GM13977 (cell line): ENCODE data around the gene LILRA6.
"Not testable (repeated sequence)": the region's sequence is repeated elsewhere in the genome, so short reads cannot be mapped to it uniquely, and the experiment has no call there.

Source experiments
- DNase-seq: peaks from one replicate; pipeline ENCODE4 v3.0.0; 2012; ENCODE audit warnings: low spot score
- in situ Hi-C: fragments of 300-500 bp; cut with MboI; formaldehyde crosslinking; loops from one replicate; pipeline ENCODE4 v1.12.0; 2022; ENCODE audit warnings: low sequenced_read_pairs, low pct_unique_long_range_greater_than_20kb, mixed read lengths, inconsistent platforms; ENCODE audit not compliant: unreplicated experiment
- TF ChIP-seq, protein P1 (sequence below): IDR thresholded peaks from 2 replicates; pipeline ENCODE4 v1.5.1; 2012; ENCODE audit warnings: mild to moderate bottlenecking, control low read depth; ENCODE audit not compliant: insufficient read depth; ENCODE audit errors: extremely low read depth, missing control alignments

The LILRA6 gene

GRCh38 chr19:54242646-54243045 lies at the start of gene LILRA6:
Gene LILRA6, minus strand, starts transcription at chr19:54242790.
- in situ Hi-C loops, DNase-seq: not testable (repeated sequence)

DNA sequence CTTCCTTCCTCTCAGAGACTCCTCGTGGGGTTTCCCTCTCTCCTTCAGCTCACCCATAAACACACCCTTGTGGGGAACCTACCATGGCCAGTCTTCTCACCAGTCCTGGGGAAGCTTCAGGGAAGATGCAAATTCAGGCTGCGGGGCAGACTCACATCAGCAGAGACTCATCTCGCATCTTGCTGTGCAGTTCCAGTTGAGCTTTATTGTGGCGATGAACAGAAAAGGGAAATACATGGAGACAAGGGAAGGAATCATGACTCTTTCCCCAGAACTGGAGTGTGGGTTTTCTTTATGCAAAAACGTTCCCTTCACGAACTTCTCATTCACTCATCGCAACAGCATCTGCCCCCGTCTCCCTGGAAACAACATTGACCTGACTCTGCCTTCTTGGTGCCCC lies 46.6 kb upstream of the LILRA6 start:
- in situ Hi-C loops, DNase-seq: not testable (repeated sequence)

GRCh38 chr19:54287456-54287855 lies 44.9 kb upstream of the LILRA6 start:
- TF ChIP-seq, protein P1, sequence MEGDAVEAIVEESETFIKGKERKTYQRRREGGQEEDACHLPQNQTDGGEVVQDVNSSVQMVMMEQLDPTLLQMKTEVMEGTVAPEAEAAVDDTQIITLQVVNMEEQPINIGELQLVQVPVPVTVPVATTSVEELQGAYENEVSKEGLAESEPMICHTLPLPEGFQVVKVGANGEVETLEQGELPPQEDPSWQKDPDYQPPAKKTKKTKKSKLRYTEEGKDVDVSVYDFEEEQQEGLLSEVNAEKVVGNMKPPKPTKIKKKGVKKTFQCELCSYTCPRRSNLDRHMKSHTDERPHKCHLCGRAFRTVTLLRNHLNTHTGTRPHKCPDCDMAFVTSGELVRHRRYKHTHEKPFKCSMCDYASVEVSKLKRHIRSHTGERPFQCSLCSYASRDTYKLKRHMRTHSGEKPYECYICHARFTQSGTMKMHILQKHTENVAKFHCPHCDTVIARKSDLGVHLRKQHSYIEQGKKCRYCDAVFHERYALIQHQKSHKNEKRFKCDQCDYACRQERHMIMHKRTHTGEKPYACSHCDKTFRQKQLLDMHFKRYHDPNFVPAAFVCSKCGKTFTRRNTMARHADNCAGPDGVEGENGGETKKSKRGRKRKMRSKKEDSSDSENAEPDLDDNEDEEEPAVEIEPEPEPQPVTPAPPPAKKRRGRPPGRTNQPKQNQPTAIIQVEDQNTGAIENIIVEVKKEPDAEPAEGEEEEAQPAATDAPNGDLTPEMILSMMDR, result no peak
- in situ Hi-C loops, result no loop called here
- no peak for DNase-seq

DNA sequence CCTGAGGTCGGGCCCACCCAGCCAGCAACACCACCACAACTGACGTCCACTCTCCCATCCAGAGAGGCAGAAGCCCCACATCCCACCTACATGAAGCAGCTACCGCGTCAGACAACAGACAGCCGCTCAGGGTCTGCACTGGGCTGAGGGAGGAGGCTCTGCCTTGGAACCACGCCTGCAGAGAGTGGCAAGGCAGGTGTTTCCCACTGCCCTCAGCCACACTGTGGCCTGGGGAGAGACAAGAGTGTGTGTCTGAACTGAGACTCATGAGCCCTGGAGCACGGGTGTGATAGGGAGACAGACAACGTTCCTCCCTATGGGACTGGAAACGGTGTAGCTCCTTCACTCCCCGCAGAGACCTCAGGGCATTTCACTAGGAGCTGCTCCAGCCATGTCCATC lies 43.7 kb upstream of the LILRA6 start:
- in situ Hi-C loops, DNase-seq: not testable (repeated sequence)

DNA sequence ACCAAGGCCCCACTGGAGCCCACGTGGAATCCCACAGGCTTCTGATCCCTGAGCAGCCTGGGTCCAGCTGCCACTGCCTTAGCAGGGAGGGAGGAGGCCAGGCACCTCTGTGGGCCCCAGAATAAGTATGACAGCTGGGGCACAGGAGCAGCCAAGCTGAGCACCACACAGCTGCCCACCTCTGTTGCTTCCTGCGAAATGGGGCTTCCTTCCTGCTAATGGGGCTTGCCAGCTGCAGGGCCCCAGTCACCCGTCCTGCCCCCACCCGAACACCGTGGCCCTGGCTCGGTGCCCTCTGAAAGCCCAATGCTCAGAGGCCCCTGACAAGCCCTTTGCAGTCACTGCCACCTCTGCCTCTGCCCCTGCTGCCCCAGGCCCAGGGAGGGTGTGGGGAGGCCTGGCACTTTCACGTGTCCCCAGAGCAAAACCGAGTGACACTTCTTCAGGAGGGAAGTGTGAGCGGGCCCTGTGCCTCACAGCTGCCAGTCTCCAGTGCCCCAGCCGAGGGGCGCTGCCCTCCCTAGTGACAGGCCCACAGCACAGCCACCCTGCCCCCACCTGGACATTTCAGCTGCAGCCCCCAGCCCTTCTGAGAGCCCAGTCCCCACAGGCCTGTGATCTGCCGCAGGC lies 43.0 kb upstream of the LILRA6 start:
- in situ Hi-C loops, DNase-seq: not testable (repeated sequence)

- TF ChIP-seq, protein P1, result no peak
- in situ Hi-C loops, result no loop called here
- peak; percentile 36 for DNase-seq
These were observed 40.3 kb upstream of the LILRA6 start for GRCh38 chr19:54282686-54283470.

DNA sequence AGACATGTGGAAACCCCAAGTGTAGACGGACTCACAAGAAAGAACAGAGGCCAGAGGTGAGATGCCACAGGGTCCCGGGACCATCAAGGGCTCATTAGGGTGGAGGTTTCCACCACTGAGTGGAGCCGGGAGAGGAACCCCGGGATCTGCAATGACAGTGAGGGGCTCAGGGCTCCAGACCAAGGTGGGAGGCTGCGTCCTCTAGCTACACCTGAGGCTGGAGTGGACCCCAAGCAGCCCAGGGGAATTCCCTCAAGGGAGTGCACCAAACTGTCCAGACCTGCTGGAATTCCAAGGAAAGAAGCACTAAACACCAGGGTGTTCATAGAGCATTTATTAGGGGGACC lies 39.1 kb upstream of the LILRA6 start:
- in situ Hi-C loops, DNase-seq: not testable (repeated sequence)

- DNase-seq, result no peak
- in situ Hi-C loops, result no loop called here
- TF ChIP-seq, protein P1, result no peak
These were observed 38.6 kb upstream of the LILRA6 start, which contains the start of gene LILRB2 for GRCh38 chr19:54281007-54281728. Gene LILRB2, minus strand, starts transcription at chr19:54281110. Its CDS starts 614 bp downstream, at chr19:54280496.

DNA sequence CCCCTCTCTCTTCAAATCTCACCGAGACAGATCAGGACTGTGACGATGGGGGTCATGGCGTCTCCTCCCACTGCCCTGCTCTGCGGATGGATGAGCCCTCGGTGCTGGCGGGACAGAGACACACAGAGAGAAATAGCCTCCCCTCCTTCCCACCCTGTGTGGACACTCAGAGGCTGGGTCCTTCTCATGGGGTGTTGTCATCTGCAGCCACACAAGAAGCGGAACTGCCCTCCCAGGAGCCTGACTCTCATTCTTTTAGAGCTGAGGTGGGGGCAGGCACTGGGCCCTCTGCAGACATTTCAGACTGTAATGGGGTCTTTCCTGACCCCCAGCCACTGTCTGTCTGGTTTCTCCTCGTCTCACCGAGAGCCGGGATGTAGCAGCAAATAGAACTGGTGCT lies 37.9 kb upstream of the LILRA6 start:
- DNase-seq, in situ Hi-C loops: not testable (repeated sequence)

- in situ Hi-C loops, DNase-seq: not testable (repeated sequence)
These were observed 37.4 kb upstream of the LILRA6 start for GRCh38 chr19:54280025-54280424.
